ENCODE data around the gene ADRM1.
A peak's percentile ranks its signal among the peaks of the same experiment; 100 is the strongest.

Gene ADRM1, protein sequence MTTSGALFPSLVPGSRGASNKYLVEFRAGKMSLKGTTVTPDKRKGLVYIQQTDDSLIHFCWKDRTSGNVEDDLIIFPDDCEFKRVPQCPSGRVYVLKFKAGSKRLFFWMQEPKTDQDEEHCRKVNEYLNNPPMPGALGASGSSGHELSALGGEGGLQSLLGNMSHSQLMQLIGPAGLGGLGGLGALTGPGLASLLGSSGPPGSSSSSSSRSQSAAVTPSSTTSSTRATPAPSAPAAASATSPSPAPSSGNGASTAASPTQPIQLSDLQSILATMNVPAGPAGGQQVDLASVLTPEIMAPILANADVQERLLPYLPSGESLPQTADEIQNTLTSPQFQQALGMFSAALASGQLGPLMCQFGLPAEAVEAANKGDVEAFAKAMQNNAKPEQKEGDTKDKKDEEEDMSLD

GRCh38 chr20:62302341-62303061, at the start of gene ADRM1:
Gene ADRM1, plus strand, starts transcription at chr20:62302997. Its CDS starts 572 bp downstream, at chr20:62303569.
- peak; percentile 89 to 94 (median 93) for DNase-seq (ENCODE audit: low read depth in 3 of 3)

DNA sequence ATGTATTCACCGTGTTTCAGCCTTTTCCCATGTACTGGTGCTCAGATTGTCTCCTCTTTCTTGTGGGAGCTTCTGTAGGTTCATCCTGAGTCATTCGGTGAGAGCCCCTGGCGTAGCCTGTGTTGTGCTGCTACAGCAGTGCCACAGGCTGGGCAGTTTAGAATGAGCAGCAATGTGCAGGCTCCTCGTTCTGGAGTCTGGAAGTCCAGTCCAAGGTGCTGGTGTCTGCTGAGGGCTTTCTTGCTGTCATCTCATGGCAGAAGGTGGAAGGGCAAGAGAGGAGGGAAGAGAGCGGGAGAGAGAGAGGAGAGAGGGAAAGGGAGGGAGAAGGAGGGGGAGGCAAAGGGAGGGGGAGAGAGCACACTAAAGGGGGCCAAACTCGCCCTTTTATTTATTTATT, 49.4 kb upstream of the ADRM1 start:
- DNase-seq (ENCODE audit: low read depth in 3 of 3) = no peak

DNA sequence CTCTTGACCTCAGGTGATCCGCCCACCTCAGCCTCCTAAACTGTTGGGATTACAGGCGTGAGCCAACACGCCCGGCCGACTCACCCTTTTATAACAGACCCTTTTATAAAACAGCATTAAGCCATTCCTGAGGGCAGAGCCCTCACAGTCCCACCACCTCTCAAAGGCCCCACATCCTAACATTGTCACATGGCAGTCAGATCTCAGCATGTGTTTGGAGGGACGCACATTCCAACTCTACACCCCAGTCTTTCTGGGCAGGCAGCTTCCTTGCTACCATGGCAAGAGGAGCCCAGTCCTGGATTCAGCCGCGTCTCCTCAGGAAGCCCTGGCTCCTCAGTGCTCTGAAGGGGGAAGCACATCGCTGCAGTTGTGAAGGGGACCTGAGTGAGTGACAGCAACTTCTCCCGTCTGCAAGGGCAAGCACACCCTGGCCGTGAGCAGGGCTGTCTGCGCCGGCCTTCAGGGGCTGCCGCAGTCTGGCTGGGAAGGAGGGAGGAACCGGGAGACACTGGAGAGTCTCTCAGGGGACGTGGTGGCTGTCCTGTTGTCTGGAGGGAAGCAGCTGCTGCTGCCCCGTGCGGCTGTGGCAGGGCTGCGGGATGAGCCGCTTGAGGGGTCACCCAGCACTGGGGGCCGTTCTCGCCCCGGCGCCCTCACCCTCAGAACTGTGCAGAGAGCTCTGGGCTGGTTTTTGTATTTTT, 48.6 kb upstream of the ADRM1 start:
- no peak for DNase-seq (ENCODE audit: low read depth in 3 of 3)

GRCh38 chr20:62255976-62256375, 46.8 kb upstream of the ADRM1 start:
- DNase-seq (ENCODE audit: low read depth in 3 of 3) = no peak

GRCh38 chr20:62258499-62259293, 44.1 kb upstream of the ADRM1 start:
- DNase-seq (ENCODE audit: low read depth in 3 of 3) = no peak

GRCh38 chr20:62259294-62259565, 43.6 kb upstream of the ADRM1 start:
- DNase-seq (ENCODE audit: low read depth in 3 of 3) = no peak

DNA sequence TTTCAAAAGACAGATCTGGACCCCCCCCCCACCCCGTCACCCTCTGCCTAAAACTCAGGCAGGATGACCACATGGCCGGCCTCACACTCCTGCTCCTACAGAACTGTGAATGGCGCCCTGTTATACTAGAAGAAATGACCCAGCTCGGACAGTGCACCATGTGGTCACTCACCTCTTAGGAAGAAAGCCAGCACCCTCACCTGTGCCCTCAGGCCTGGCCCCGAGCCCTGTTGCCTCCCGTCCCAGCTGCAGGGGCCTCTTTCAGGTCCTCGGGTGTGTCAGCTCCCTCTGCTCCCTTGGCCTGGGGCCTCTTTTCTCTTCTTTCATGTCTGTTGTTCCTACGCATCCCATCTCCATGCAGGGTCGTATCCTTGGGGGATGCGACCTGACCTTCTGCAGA, 40.7 kb upstream of the ADRM1 start:
- no peak for DNase-seq (ENCODE audit: low read depth in 3 of 3)

- no peak for DNase-seq (ENCODE audit: low read depth in 3 of 3)
Observed at GRCh38 chr20:62263396-62263795, 39.4 kb upstream of the ADRM1 start.

DNA sequence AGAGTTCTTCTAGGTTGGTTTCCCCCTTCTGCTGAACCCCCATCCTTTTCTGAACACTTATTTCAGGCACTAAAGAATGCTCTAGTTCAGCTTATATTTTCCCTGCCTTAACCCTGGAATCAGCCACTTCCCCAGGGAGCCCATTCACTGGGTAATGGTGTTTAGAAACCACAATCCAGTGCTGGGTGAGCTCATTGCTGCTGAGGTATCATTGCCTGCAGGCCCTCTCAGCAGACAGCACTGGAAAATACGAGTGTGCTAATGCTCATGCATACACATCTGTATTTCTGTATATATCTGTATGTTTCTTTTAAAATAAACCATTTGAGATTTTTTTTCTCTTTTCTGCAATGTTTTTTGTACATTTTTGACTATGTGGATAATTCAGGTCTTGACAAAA, 37.4 kb upstream of the ADRM1 start:
- DNase-seq (ENCODE audit: low read depth in 3 of 3) = no peak

DNA sequence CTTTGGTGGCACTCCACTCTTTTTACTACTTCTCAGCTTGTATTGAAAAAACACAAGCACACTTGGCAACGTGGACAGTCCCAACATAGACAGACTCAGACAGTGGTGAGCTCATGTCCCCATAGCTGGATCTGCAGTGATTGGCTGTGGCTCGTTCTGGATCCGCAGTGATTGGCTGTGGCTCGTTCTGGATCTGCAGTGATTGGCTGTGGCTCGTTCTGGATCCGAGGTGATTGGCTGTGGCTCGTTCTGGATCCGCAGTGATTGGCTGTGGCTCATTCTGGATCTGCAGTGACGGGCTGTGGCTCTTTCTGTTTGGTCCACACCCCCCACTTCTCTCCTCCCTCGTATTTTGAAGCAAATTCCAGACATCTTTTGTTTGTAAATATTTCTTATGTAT, 36.5 kb upstream of the ADRM1 start:
- DNase-seq (ENCODE audit: low read depth in 3 of 3) = peak in 1 of 3 experiments; percentile 5

DNA sequence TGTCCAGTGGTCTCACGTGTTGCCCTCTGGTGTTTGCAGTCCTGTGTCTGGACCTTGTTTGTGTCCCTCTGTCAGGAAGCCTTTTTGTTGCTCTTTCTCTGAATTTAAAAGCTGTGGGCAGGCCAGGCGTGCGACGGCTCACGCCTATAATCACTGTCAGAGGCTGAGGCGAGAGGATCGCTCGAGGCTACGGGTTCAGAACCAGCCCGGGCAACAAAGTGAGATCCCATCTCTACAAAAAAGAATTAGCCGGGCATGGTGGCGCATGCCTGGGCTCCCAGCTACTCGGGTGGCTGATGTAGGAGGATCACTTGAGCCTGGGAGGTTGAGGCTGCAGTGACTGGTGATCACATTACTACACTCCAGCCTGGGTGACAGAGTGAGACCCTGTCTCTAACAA, 35.9 kb upstream of the ADRM1 start:
- no peak for DNase-seq (ENCODE audit: low read depth in 3 of 3)

- DNase-seq (ENCODE audit: low read depth in 3 of 3) = no peak
Observed at GRCh38 chr20:62267543-62267942, 35.3 kb upstream of the ADRM1 start.

DNA sequence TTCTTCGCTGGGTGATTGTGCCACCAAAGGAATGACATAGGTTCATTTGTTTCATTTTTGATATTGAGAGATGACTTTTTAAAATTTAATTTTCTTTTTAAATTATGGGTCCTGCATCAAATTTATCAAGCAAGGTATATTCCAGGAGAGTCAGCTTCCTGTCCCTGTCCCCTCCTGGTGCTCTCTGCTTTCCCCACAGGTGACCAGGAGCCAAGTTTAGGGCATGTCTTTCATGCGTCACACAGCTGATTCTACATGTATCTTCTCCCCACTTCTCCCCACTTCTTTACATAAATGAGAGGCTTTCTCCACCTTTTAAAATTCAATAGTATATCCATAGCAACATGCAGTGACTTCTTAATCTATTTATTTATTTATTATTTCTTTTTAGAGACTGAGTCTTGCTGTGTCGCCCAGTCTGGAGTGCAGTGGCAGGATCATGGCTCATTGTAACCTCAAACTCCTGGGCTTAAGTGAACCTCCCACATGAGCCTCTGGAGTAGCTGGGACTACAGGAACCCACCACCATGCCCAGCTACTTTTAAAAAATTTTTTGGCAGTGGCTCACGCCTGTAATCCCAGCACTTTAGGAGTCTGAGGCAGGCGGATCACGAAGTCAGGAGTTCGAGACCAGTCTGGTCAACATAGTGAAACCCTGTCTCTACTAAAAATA, 34.4 kb upstream of the ADRM1 start:
- no peak for DNase-seq (ENCODE audit: low read depth in 3 of 3)

- DNase-seq (ENCODE audit: low read depth in 3 of 3) = no peak
Observed at GRCh38 chr20:62269378-62269777, 33.4 kb upstream of the ADRM1 start.

- DNase-seq (ENCODE audit: low read depth in 3 of 3) = no peak
Observed at GRCh38 chr20:62269871-62270270, 32.9 kb upstream of the ADRM1 start.

- DNase-seq (ENCODE audit: low read depth in 3 of 3) = no peak
Observed at GRCh38 chr20:62272200-62272599, 30.6 kb upstream of the ADRM1 start.

- DNase-seq (ENCODE audit: low read depth in 3 of 3) = no peak
Observed at GRCh38 chr20:62273416-62273815, 29.4 kb upstream of the ADRM1 start.

GRCh38 chr20:62274332-62274950, 28.4 kb upstream of the ADRM1 start:
- DNase-seq (ENCODE audit: low read depth in 3 of 3) = no peak

- DNase-seq (ENCODE audit: low read depth in 3 of 3) = no peak
Observed at GRCh38 chr20:62275219-62275618, 27.6 kb upstream of the ADRM1 start.

- no peak for DNase-seq (ENCODE audit: low read depth in 3 of 3)
Observed at GRCh38 chr20:62276439-62276838, 26.4 kb upstream of the ADRM1 start.

DNA sequence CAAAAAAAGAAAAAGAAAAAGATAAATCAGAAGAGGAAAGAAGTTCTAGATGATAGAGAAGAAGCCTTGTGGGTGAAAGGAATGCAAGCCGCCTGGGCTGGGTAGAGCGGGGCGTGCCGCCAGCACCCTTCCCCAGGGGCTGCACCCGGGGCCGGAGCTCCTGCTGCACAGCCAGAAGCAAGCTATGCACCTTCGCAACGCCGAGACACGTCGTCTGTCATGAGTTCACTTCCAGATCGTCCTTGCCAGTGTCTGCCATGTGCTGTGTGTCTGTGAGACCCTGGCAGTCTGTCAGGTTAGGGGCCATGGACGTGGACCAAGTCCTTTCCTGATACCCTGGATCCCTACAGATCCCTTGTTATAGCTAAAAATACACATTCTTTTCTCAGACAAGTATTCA, 25.5 kb upstream of the ADRM1 start:
- DNase-seq (ENCODE audit: low read depth in 3 of 3) = no peak
